Cardiac muscle cell (in vitro differentiated cells and primary cell): ENCODE data around the gene C17orf114.

ENCODE experiments used
- DNase-seq, 2 donors: peaks; one replicate each; pipeline versions ENCODE4 v3.0.0 to v3.0.0-alpha.2; 2010 to 2017; ENCODE audit warnings: low read depth in 1 of 2, low spot score in 1 of 2
- H3K27ac ChIP-seq: fragments of 200-600 bp; sonication (generic); 2 replicates; pipeline ENCODE4 v1.5.1; 2016
- H3K27me3 ChIP-seq: fragments of 200-600 bp; sonication (generic); 2 replicates; pipeline ENCODE4 v1.6.0; 2016; ENCODE audit warnings: control low read depth
- H3K36me3 ChIP-seq: fragments of 200-600 bp; sonication (generic); 2 replicates; pipeline ENCODE4 v1.5.1; 2016; ENCODE audit warnings: control low read depth
- H3K4me1 ChIP-seq: fragments of 200-600 bp; sonication (generic); 2 replicates; pipeline ENCODE4 v1.8.1; 2017; ENCODE audit warnings: low read depth, mild to moderate bottlenecking, mixed run types
- H3K4me3 ChIP-seq: fragments of 200-600 bp; sonication (generic); 2 replicates; pipeline ENCODE4 v1.5.1; 2016; ENCODE audit warnings: mild to moderate bottlenecking
- H3K9me3 ChIP-seq: fragments of 200-600 bp; sonication (generic); 2 replicates; pipeline ENCODE4 v1.5.1; 2017; ENCODE audit warnings: low read depth, mild to moderate bottlenecking, control low read depth
- CTCF ChIP-seq: IDR thresholded peaks from 2 replicates; pipeline ENCODE4 v1.5.1; 2012; ENCODE audit warnings: low read depth, mild to moderate bottlenecking, low read length

C17orf114 gene

GRCh38 chr17:4810696-4811290 is 8.7 kb upstream of the C17orf114 start:
- Histone ChIP-seq H3K9me3 (no peaks in the 10 kb centered on the region), H3K4me1 (peaks cover 9% of the 10 kb centered on the region), H3K27ac (no peak overlapping the region), H3K27me3 (no peaks in the 10 kb centered on the region), H3K4me3 (no peak overlapping the region), H3K36me3 (no peaks in the 10 kb centered on the region)
- DNase-seq: no peak
- TF ChIP-seq CTCF: no peak

- H3K9me3 ChIP-seq: no peaks in the 10 kb centered on the region
- H3K27me3 ChIP-seq: no peaks in the 10 kb centered on the region
- no peak overlapping the region for H3K4me3 ChIP-seq
- DNase-seq: peak in 1 of 2 donors; percentile 11
- no peaks in the 10 kb centered on the region for H3K36me3 ChIP-seq
- H3K4me1 ChIP-seq: peaks cover 9% of the 10 kb centered on the region
- no peak overlapping the region for H3K27ac ChIP-seq
- TF ChIP-seq CTCF: no peak
These were observed 6.2 kb upstream of the C17orf114 start for GRCh38 chr17:4808378-4808767.

GRCh38 chr17:4807605-4808377 is 5.7 kb upstream of the C17orf114 start:
- Histone ChIP-seq H3K36me3 (no peaks in the 10 kb centered on the region), H3K4me1 (peaks cover 5% of the 10 kb centered on the region), H3K9me3 (no peaks in the 10 kb centered on the region), H3K4me3 (peak overlapping the region; percentile 52), H3K27ac (no peak overlapping the region), H3K27me3 (no peaks in the 10 kb centered on the region)
- TF ChIP-seq CTCF: no peak
- DNase-seq: peak; percentile 1 to 6

- H3K9me3 ChIP-seq: no peaks in the 10 kb centered on the region
- DNase-seq: peak; percentile 83 to 94
- peak within 1 kb of the TSS; percentile 52 for H3K4me3 ChIP-seq
- H3K27me3 ChIP-seq: no peaks in the 10 kb centered on the region
- no peak for TF ChIP-seq CTCF
- no peaks in the 10 kb centered on the region for H3K36me3 ChIP-seq
- no peaks in the 10 kb centered on the region for H3K4me1 ChIP-seq
- no peak within 1 kb of the TSS for H3K27ac ChIP-seq
These were observed 4.9 kb upstream of the C17orf114 start, which contains the start of gene PLD2 for GRCh38 chr17:4806777-4807604. TSS of gene PLD2 (plus strand) at chr17:4807152. CDS start at chr17:4807773, 621 bp downstream.

GRCh38 chr17:4806456-4806776 is 4.3 kb upstream of the C17orf114 start:
- peak in 1 of 2 donors; percentile 7 for DNase-seq
- Histone ChIP-seq H3K4me3 (peak overlapping the region; percentile 52), H3K27me3 (no peaks in the 10 kb centered on the region), H3K9me3 (no peaks in the 10 kb centered on the region), H3K27ac (no peak overlapping the region), H3K36me3 (no peaks in the 10 kb centered on the region), H3K4me1 (no peaks in the 10 kb centered on the region)
- TF ChIP-seq CTCF: no peak
